ENCODE data around the gene ISYNA1. TPM values are rescaled to one million over a fixed set of nuclear protein-coding genes. Genes with fewer than 3 reads are reported as not detected.
A peak's percentile ranks its signal among the peaks of the same experiment; 100 is the strongest.

ISYNA1 gene
- total and polyA plus RNA-seq, 2 of the 13 experiments (the other 11 are each of a cell fraction or from before 2014, with no cell fraction given), result 29.6 to 48.5 TPM

DNA sequence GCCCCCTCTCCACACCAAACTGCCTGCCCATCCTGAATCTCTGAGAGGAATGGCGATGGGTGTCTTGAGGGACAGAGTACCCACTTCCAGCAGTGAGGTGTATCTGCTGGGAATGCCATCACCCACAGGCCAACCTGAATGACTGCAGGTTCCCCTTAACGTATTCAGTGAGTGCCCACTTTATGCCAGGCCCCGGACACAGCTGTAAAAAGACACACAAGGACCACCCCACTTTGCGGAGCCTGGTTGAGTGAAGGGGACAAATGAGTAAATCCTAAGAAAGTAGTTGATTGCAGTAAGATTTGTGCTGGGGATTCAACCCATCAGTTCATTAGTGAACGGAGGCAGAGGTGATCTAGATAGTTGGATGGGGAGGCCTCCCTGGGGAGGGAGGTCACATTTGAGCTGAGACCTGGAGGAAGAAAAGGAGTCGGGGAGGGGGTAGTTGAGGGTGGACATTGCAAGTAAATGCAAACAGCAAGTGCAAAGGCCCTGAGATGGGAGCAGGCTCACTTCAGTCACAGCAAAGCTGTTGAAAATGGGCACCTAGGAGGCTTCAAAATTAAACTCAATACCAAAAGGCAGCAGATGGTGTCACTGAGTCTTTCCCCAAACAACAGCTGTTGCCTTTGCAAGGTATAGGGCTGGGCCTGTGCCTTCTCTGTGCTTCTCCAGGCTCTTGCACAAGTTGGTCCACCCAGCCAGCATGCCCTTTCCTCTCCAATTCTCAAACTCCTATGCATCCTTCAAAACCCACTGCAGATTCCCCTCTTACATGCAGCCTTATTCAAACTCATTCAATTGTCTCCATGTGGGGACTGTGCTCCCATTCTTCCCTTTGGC is 47.6 kb downstream of the ISYNA1 start (continued):
- TF ChIP-seq, protein P1, sequence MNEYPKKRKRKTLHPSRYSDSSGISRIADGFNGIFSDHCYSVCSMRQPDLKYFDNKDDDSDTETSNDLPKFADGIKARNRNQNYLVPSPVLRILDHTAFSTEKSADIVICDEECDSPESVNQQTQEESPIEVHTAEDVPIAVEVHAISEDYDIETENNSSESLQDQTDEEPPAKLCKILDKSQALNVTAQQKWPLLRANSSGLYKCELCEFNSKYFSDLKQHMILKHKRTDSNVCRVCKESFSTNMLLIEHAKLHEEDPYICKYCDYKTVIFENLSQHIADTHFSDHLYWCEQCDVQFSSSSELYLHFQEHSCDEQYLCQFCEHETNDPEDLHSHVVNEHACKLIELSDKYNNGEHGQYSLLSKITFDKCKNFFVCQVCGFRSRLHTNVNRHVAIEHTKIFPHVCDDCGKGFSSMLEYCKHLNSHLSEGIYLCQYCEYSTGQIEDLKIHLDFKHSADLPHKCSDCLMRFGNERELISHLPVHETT (CRISPR knock-in tag; conservative IDR thresholded peaks at IDR 0.05), result no peak
- TF ChIP-seq, protein P2, sequence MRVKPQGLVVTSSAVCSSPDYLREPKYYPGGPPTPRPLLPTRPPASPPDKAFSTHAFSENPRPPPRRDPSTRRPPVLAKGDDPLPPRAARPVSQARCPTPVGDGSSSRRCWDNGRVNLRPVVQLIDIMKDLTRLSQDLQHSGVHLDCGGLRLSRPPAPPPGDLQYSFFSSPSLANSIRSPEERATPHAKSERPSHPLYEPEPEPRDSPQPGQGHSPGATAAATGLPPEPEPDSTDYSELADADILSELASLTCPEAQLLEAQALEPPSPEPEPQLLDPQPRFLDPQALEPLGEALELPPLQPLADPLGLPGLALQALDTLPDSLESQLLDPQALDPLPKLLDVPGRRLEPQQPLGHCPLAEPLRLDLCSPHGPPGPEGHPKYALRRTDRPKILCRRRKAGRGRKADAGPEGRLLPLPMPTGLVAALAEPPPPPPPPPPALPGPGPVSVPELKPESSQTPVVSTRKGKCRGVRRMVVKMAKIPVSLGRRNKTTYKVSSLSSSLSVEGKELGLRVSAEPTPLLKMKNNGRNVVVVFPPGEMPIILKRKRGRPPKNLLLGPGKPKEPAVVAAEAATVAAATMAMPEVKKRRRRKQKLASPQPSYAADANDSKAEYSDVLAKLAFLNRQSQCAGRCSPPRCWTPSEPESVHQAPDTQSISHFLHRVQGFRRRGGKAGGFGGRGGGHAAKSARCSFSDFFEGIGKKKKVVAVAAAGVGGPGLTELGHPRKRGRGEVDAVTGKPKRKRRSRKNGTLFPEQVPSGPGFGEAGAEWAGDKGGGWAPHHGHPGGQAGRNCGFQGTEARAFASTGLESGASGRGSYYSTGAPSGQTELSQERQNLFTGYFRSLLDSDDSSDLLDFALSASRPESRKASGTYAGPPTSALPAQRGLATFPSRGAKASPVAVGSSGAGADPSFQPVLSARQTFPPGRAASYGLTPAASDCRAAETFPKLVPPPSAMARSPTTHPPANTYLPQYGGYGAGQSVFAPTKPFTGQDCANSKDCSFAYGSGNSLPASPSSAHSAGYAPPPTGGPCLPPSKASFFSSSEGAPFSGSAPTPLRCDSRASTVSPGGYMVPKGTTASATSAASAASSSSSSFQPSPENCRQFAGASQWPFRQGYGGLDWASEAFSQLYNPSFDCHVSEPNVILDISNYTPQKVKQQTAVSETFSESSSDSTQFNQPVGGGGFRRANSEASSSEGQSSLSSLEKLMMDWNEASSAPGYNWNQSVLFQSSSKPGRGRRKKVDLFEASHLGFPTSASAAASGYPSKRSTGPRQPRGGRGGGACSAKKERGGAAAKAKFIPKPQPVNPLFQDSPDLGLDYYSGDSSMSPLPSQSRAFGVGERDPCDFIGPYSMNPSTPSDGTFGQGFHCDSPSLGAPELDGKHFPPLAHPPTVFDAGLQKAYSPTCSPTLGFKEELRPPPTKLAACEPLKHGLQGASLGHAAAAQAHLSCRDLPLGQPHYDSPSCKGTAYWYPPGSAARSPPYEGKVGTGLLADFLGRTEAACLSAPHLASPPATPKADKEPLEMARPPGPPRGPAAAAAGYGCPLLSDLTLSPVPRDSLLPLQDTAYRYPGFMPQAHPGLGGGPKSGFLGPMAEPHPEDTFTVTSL (CRISPR knock-in tag; IDR thresholded peaks at IDR 0.05; ENCODE audit: borderline replicate concordance), result peak; percentile 67; the same call in 1 of the 2 replicates
- TF ChIP-seq, protein P3, sequence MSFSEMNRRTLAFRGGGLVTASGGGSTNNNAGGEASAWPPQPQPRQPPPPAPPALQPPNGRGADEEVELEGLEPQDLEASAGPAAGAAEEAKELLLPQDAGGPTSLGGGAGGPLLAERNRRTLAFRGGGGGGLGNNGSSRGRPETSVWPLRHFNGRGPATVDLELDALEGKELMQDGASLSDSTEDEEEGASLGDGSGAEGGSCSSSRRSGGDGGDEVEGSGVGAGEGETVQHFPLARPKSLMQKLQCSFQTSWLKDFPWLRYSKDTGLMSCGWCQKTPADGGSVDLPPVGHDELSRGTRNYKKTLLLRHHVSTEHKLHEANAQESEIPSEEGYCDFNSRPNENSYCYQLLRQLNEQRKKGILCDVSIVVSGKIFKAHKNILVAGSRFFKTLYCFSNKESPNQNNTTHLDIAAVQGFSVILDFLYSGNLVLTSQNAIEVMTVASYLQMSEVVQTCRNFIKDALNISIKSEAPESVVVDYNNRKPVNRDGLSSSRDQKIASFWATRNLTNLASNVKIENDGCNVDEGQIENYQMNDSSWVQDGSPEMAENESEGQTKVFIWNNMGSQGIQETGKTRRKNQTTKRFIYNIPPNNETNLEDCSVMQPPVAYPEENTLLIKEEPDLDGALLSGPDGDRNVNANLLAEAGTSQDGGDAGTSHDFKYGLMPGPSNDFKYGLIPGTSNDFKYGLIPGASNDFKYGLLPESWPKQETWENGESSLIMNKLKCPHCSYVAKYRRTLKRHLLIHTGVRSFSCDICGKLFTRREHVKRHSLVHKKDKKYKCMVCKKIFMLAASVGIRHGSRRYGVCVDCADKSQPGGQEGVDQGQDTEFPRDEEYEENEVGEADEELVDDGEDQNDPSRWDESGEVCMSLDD (CRISPR knock-in tag; IDR thresholded peaks at IDR 0.05; ENCODE audit: borderline replicate concordance), result no peak
- TF ChIP-seq SP1 (IDR thresholded peaks at IDR 0.05) (no peak), SP1 (CRISPR knock-in tag; IDR thresholded peaks at IDR 0.05) (no peak), MIXL1 (CRISPR knock-in tag; IDR thresholded peaks at IDR 0.05) (no peak; the same call in 1 of the 2 replicates), SPEN (CRISPR knock-in tag; IDR thresholded peaks at IDR 0.05; ENCODE audit: low read depth) (peak; percentile 31; the same call in 1 of the 2 replicates), ASH2L (IDR thresholded peaks at IDR 0.05; ENCODE audit: insufficient read length, low read depth, low read length) (no peak), ESRRA (CRISPR knock-in tag; IDR thresholded peaks at IDR 0.05; ENCODE audit: low read depth) (no peak), ZSCAN29 (CRISPR knock-in tag; conservative IDR thresholded peaks at IDR 0.05) (no peak), XBP1 (CRISPR knock-in tag; IDR thresholded peaks at IDR 0.05) (no peak), THYN1 (CRISPR knock-in tag; IDR thresholded peaks at IDR 0.05; ENCODE audit: borderline replicate concordance, low read depth) (no peak), NFKBIZ (CRISPR knock-in tag; IDR thresholded peaks at IDR 0.05) (no peak; the same call in 1 of the 2 replicates)
- TF ChIP-seq, protein P4, sequence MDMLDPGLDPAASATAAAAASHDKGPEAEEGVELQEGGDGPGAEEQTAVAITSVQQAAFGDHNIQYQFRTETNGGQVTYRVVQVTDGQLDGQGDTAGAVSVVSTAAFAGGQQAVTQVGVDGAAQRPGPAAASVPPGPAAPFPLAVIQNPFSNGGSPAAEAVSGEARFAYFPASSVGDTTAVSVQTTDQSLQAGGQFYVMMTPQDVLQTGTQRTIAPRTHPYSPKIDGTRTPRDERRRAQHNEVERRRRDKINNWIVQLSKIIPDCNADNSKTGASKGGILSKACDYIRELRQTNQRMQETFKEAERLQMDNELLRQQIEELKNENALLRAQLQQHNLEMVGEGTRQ (IDR thresholded peaks at IDR 0.05; ENCODE audit: low read depth, low read length), result no peak
- TF ChIP-seq, protein P4 (CRISPR knock-in tag; IDR thresholded peaks at IDR 0.05; ENCODE audit: borderline replicate concordance), result no peak
- TF ChIP-seq, protein P5, sequence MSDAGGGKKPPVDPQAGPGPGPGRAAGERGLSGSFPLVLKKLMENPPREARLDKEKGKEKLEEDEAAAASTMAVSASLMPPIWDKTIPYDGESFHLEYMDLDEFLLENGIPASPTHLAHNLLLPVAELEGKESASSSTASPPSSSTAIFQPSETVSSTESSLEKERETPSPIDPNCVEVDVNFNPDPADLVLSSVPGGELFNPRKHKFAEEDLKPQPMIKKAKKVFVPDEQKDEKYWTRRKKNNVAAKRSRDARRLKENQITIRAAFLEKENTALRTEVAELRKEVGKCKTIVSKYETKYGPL (CRISPR knock-in tag; IDR thresholded peaks at IDR 0.05), result no peak
